ENCODE data around the gene C17orf114.
A peak's percentile ranks its signal among the peaks of the same experiment; 100 is the strongest.
"Not testable (repeated sequence)": the region's sequence is repeated elsewhere in the genome, so short reads cannot be mapped to it uniquely, and the experiment has no call there.

C17orf114 gene

DNA sequence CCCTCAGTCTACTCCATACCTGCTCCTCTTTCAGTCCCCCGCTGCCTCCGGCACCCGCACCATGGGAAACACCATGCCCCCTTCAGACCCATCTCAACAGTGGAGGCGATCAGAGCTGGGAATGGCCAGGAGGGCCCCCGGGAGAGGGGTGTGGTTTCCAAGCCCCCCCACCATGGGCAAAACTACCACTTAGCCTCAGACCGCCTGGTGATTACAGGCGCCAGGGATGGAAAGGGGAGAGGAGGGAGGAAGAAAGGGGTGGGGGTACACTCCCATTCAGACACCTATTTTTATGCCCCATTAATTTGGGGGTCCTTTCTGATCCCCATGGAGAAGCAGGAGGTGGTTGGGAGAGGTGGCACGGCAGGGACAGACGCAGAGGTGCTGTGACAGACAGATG lies at the start of gene C17orf114:
C17orf114 (minus strand) TSS at position 101 of the 400 bp plus-strand sequence.
- DNase-seq (ENCODE audit: low spot score), result no peak

DNA sequence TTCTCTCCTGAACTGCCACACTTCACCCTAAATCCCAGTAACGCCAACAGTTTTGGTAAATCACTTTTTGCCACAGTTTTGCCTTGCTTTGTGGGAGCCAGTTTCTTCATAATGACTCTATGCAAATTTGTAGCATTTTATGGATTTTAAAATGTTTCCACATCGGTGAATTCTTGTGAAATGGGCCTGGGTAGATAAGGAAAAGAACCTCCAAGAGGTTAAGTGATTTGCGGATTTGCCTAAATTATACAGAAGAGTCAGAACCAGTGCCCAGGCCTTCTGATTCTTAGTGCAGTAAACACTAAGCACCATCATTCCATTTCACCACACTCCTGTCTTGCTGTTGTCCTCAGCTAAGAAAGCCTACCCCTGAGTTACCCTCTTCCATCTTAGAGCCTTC lies 49.0 kb upstream of the C17orf114 start:
- DNase-seq (ENCODE audit: low spot score), result no peak

DNA sequence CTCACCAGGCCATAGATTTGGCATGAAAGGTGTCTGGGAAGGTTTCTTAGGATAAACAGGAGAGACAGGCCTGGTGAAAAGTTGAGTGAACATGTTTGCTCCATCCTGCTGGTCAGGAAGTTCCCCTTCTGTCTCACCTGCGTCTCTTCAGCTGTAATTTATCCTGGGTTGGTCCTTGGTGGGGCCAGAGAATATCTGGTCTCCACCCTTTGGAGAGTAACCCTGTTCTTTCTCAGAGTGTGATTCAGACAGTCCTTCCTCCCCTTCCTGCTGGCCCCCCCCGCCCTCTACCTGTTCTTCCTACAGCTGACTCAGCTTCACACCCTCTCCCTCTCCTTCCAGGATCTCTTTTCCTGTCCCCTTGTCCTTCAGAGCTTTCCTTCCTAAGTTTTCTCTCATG lies 48.1 kb upstream of the C17orf114 start:
- DNase-seq (ENCODE audit: low spot score), result no peak

DNA sequence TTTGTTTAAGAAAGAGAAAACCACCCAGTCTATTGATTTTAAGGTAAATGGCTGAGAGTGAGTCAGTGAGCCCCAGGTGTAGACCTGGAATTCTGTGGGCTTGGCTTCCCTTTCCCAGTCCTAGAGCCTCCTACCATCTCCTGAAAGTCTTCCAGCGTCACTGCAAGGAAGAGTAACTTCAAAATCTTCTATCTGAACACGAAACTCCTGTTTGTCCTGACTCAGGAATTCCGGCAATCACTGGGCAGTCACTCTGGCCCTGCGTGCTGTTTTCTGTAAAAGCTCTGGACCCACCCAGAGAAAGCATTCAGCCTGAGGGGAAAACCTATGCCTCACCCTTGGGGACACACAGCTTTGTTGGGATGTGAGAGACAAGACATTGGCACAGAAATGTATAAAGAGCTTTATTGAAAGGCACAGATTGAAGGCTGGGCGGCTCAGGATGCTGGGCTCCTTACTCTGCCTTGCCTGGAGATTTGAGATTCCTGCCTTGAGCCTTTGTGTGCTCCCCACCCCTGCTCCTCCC lies 46.9 kb upstream of the C17orf114 start:
- no peak for DNase-seq (ENCODE audit: low spot score)

DNA sequence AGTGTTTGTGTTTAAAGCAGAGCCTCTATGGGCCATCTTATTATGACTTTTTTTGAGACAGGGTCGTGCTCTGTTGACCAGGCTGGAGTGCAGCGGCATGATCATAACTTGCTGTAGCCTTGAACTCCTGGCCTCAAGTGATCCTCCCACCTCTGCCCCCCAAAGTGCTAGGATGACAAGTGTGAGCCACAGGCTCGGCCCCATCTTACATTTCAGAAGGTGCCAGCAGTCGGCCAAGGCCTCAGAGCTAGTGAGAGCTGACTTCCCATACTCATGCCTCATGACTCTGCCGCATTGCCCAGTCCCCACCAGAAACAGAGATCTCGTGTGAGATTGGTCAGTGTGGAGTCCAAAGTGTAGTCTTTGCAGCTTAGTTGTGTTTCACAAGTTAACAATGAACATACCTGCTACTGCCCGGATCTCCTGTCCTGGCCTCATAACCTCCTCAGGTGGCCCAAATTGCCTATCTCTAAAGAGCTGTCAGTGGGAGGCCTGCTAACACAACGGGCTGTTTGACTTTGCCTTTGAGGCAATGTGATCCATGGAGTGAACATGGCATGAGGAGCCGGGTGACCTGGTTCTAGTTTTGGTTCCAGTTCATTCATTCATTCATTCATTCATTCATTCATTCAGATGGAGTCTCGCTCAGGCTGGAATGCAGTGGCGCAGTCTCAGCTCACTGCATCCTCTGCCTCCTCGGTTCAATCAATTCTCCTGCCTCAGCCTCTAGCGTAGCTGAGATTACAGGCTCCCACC lies 44.7 kb upstream of the C17orf114 start:
- no peak for DNase-seq (ENCODE audit: low spot score)

DNA sequence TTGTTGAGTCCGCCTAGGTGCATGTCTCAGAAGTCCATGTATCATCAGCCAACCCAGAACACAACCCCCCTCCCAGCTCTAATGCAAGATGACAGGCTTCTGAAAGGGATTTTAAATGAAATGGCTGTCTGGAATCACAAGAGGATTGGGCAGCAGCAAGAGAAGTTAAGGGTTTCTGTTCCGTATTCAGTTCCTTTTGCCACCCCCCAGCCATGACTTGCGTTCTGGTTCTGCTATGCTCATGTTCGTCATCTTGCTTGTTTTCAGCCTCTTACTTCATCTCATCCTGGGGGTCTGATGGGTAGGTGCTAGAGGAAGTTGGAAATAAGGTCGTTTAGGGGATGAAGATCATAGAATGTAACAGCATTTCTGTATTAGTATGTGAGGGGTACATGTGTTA lies 43.0 kb upstream of the C17orf114 start:
- peak; percentile 66 for DNase-seq (ENCODE audit: low spot score)

DNA sequence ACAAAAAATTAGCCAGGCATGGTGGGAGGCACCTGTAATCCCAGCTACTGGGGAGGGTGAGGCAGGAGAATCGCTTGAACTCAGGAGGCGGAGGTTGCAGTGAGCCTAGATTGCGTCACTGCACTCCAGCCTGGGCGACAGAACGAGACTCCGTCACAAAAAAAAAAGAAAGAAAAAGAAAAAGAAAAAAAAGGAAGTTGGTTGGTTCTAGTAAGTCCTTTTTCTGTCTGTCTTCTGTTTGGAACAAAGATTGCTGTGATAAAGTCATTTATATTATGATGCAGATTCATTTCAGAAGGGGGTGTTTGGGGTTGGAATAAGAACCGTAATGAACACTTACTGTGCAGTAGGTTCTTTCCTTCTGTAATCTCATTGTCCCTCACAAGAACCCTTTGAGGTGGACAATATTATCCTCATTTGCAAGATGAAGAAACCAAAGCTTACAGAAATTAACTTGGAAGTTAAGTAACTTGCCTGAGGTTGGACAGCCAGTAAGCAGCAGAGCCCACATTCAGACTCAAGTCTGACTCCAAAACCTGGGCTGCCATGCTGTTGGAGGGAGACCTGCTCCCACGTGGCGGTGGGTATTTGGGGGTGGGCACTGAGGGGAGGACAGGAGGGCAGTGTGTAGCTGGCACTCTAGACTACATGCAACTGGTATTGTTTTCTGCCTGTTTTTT lies 41.3 kb upstream of the C17orf114 start:
- DNase-seq (ENCODE audit: low spot score), result no peak

DNA sequence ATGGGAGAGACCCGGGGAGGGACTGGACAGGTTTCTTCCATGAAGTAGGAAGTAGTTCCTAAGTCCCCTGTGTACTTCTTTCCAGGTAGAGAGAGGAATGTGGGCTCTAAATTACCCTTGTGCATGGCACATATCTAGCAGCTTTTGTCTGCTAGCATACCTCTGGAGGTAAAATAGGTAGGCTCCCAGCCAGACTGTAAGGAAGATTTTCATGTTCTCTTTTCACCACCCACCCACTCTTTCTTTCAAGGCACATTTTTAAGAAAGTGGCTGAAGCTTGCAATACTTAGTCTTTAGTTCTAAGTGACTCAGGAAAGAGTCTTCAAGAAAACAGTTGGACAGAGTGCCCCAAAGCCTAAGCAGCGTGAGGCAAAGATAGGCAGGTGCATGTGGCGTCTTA lies 40.2 kb upstream of the C17orf114 start:
- DNase-seq (ENCODE audit: low spot score), result no peak

DNA sequence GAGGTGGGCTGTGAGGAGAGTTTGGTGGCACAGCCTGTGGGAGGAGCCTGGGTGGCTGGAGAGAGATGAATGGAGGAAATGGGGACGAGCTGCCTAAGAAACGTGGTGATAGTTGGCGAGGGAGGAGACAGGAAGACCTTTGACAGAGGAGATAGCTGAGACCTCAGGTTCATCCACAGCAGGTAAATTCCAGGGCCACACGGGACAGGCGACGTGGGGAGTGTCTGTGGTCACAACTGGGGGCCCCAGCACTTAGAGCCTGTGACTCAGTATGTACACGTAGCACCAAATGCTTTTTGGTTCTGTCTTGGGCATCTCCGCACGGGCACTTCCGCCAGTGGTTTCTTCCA lies 38.7 kb upstream of the C17orf114 start:
- DNase-seq (ENCODE audit: low spot score), result no peak

DNA sequence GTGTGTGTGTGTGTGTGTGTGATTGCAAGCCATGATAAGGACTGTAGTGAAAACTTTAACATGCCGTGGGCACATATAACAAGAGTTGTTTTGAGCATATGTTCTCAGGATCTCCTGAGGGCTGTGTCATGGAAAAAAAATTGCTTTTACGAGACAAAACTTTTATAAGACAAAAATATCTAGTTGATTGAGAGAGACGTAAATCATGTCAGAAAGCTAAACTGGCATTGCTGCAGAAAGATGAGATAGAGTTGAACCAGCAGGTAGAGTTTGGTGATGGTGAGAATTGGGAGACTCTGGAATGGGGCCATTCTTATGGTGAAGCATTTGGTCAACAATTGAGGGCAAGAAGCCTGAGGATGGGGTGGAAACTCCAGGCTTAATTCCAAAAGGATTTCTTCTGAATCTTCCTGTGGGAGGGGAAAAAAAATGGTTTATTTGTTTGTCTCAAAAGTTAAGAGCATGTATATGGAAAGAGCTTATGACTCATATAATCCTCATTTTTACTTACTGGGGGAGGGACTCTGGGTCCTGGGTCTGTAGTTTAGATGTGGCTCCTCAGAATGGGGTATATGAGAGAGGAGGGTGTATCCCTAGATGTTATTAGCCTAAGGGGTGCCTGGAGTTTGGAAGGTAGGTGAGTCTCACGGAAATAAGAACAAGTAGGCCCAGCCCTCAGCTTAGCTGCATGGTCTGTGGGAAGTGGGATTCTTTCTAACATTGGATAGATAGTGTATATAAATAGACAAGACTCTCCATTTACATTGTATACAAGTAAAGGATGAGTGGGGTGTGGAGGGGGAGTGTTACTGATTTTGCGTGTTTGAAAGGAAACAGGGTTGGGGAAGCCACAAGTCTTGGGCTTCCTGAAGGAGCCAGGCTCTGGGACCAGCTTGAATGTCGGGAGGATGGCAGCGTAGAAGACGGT lies 38.1 kb upstream of the C17orf114 start:
- DNase-seq (ENCODE audit: low spot score), result no peak

DNA sequence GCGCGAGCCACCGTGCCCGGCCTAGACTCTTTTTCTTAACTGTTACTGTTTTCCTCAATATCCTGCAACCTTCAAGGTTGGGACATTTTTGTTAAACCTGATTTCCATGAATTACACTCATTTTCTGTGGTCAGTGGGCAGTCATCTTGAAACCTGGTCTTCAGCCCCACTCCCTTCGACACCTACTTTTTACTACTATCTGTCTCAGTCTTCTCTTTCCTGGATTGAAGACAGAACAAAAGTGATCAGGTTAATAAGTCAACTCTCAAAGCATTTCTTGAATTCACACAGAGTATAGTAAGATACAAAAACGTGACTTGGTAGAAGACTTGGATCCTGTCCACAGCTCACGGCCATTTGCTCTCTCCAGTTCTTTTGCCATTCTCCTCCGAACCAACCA lies 37.1 kb upstream of the C17orf114 start:
- no peak for DNase-seq (ENCODE audit: low spot score)

DNA sequence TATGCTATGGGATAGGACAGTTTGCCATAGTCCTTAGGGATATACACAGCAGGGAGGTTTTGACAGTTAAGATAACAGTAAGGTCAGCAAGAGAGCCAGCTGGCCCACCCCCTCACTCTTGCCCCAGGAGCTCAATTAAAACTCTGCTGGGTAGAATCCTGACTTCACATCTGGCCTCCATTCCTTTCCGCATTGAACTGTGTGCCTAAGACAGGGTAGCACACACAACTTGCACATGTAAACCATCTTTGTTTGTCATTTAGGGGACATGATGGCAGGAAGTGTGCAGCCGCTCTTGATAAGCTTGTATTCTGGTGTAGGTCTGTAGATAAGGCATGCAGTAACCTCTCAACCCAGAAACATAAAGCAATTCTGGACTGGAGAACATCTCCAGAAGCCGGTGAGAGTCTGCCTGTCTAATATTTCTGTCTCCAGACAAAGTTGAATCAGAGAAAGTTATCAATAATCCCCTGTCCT lies 36.2 kb upstream of the C17orf114 start:
- DNase-seq (ENCODE audit: low spot score), result no peak

DNA sequence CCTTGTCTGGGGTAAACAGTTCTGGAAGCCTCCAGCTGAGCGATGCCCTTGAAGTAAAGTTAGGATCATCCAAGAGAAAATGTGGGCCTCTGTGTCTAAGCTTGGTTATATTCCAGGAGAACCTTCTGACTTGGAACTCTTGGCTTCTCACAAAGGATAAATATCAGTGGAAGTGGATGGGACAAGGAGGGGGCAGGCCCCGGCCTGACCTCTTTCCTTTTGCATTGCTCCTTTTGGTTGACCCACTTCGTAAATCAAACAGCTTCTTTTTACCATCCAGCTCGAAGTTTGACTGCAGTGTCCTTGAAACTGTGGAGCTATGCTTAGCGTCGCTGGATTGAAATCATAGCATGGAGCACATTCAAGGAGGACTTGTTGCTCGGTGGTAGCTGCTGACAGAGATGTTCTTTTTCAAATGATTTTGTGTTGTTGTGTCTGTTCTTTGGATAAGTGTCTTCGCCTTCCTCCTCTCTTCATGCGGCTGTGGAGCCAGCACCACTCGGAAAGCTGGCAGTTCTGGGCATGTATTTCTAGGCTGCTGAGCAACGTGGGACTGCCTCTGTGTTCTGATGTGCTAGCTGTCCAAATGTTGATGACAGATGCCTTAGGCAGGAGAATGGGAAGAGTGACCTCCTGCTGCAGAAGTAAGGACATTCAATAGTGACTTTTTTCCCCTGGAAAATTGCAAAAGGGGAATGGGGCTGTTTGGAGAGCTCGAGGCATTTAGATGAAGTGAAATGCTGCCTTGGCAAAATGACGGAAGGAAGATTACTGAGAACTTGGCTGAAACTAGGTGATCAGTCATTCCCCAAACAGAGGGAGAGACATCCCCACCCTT lies 35.6 kb upstream of the C17orf114 start:
- DNase-seq (ENCODE audit: low spot score), result peak; percentile 84

DNA sequence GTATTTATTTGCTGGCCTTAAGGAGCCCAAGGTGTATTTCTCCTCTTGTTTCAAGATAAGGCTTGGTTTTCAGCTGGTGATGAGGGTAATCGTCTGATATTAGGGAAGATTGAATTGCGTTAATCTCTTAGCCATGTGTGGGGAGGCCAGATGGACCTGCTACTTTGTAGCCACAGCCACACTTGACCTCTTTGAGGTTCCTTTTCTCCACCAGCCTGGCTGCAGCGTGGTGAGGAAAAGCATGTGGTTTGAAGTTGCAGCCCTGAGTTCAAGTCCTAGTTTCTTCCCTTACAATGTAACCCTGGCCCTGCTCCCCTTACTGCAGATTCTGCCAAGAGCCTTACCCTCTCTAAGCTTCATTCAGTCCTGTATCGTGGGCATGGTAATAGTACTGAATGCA lies 34.1 kb upstream of the C17orf114 start:
- DNase-seq (ENCODE audit: low spot score), result no peak

DNA sequence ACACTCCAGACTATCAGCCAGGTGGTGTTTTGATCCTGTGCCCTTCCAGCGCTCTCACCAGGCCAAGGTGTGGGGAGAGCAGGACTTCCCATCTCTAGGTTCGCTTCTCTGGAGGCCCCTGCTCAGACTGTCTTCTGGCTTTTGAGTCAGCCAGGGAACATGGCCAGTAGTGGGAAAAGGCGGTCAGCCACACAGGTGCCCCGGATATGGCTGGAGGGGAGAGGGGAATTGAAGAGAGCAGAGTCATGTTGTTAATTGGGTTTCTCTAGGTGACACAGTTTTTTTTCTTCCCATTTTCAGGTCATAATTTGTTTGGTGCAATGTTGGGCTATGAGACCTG lies 32.5 kb upstream of the C17orf114 start:
- no peak for DNase-seq (ENCODE audit: low spot score)

DNA sequence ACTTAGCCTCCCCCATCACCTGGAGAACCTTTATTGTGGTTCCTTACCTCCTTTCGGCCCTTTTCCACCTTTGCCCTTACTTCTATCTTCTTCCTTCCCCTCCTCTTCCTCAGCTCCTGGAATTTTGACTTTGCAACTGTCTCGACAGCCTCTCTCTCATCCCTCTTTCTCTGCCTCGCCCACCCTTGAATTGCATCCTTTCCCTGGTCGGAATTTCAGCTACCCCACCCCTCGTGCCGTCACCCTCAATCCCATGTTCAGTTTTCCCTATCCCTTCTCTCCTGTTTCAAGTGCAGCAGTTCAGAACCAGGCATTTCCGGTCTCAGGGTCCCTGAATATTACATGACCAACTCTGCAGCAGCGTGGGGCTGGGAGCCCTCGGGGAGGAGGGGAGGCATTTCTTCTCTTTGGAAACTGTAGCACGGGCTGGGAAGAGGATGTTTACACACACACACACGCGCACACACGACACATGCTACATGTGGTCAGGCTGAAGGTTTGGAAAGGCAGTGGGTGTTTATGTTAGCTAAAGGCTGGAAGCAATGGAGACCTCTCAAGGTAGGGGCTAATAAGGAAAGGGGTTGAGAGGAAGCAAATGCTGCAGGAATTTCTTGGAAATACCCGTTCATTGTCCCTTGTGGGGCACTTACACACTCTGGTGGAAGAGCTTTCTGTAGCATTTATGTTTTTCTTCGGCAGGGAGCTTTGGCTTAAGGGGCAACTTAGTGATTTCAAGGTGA lies 32.0 kb upstream of the C17orf114 start:
- peak; percentile 67 for DNase-seq (ENCODE audit: low spot score)

DNA sequence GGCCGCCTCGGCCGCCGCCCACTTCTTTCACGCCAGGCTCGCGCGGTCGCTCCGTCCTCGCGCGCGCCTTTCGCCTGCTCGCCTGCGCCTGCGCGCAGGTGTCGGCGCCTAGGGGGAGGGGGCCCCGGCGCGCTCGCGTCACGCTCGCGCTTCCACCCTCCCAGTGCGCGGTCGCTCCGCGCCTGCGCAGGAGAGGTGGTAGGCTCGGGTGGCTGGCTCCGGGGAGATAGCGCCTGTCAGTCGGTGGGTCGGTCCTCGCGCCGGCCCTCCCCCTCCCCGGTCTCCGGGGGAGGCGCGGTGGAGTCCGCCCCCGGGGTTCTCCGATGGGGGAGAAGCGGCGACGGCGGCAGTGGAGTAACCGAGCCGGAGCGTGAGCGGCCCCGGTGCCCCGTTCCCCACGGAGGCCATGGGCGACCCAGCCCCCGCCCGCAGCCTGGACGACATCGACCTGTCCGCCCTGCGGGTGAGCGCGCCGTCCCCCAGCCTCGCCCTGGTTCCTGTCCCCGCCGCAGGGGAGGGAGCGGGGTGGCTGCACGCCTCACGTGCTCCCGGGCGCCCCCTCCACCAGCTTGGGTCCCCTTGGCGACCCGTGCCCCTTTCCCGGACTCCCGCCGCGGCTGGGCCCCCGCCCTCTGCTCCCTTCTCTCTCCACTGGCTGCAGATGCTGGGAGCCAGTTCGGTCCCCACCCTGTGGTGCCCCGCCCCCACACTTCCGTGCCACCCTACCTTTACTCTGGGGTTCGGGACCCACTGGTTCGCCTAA lies 31.2 kb upstream of the C17orf114 start, which contains the start of gene MINK1:
MINK1 (plus strand) TSS at position 163 of the 763 bp plus-strand sequence; CDS start at position 407, 244 bp downstream.
- DNase-seq (ENCODE audit: low spot score), result peak; percentile 94

DNA sequence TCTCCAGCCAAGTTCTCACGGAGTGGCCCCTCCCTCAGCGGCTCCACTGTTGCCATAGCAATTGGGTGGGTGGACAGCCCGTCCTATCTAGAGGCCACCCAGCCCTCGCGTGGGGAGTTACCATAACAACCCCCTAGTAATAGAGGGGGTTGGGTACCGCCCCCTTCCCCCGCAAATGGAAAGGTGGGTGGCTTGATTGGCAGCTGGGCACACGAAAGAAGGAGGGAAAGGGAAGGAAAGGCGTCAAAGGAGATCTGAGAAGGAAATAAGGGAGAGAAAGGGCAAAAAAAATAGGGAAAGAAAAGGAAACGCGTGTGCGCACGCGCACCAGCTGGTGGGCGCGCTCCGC lies 30.7 kb upstream of the C17orf114 start:
- not testable (repeated sequence) for DNase-seq (ENCODE audit: low spot score)

DNA sequence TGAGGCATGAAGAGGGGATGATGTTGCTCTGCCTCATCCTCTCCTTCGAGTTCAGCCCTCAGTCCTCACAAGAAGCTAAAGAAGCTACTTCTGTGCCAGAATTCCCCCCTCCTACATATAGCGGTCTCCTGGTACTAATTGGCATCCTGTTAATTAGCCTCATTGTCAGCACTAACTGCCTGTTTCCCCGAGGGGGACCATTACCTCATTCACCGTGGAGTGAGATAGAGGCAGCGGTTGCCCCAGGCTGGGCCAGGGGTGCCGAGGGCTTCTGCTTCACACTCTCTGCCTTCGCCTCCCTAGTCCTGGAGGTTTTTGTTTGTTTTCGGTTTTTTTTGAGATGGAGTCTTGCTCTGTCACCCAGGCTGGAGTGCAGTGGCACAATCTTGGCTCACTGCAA lies 25.3 kb upstream of the C17orf114 start:
- DNase-seq (ENCODE audit: low spot score), result no peak
